GM18867 (cell line): ENCODE results near the gene LMF1.
"Not testable (repeated sequence)": the region's sequence is repeated elsewhere in the genome, so short reads cannot be mapped to it uniquely, and the experiment has no call there.

Experiments
- ATAC-seq: cut with Tn5 transposase; IDR thresholded peaks from one replicate; pipeline ENCODE4 v1.9.1; 2021; ENCODE audit warnings: mild to moderate bottlenecking, moderate library complexity; ENCODE audit not compliant: unreplicated experiment

Gene LMF1

DNA sequence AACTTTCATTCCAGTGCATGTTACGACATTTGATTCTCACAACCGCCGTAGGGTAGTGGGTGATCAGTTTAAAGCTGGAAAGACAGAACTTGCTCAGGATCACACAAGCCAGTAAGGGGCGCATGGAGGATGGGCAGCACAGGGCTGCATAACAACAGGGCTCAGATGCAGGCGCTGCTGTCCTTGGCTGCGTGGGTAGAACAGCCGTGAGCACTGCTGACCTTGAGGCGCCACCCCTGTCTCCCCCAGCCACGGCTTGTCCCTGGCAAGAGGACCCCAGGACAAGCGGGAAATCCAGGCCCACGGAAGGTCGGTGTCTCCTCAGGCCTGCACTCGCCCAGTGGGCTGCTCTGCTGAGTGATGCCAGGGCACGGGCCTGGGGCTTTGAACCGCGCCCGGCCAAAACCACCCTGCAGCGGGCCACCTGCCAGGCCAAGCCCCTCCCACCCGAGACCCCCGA lies 84.7 kb downstream of the LMF1 start:
- no peak for ATAC-seq

DNA sequence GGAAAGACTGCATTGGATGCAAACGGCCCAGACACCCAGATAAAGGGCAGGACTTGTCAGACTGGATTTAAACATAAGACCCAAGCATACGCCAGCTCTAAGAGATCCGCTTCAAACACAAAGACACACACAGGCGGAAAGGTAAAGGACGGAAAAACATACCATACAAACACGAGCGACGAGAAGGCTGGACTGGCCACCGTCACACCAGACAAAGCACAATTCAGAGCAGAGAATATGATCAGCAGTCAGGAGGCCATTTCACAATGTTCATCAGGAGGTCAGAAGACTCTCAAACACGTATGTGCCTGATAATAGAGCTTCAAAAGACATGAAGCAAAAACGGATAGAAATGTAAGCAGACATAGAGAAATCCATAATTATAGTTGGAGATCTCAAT lies 85.4 kb downstream of the LMF1 start:
- no peak for ATAC-seq

DNA sequence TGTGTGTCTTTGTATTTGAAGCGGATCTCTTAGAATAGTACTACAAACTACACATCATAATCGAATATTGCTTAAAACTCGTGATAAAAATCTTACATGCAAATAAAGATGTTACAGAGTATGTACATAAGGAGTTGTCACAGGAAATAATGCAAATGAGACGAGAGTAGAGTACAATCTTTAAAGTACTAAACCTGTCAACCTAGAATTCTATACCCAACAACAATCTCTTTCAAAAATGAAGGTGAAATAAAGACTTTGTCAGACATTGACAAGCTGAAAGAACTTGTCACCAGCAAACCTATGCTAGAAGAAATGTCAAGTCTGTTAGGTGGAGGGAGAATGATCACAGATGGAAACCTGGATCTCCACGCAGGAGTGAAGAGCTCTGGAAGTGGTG lies 86.6 kb downstream of the LMF1 start:
- no peak for ATAC-seq

DNA sequence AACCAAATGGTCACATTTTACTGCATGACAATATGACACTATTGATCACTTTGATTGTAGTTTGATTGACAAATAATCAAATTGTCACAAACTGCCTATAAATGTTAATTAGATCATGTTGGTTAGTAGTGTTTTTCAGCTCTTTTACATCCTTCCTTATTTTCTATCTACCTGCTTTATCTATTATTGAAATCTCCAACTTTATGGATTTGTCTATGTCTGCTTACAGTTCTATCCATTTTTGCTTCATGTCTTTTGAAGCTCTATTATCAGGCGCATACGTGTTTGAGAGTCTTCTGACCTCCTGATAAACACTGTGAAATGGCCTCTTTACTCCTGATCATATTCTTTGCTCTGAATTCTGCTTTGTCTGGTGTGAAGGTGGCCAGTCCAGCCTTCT lies 87.0 kb downstream of the LMF1 start:
- no peak for ATAC-seq

DNA sequence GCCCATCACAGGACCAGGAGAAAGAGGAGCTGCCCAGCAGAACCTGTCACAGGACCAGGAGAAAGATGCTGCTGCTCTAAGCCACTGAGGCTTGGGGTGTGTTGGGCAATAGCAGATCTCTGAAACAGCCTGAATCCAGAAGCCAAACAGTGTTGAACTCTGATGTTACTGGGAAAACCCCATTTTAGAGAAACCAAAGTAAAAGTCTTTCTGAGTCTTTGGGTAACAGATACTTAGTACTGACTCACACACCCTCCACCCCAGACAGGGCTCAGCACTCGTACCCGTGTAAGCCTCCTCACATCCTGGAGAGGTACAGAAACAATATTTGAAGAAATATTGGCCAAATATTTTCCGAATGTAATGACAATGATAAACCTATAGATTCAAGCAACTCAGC lies 87.4 kb downstream of the LMF1 start:
- no peak for ATAC-seq

DNA sequence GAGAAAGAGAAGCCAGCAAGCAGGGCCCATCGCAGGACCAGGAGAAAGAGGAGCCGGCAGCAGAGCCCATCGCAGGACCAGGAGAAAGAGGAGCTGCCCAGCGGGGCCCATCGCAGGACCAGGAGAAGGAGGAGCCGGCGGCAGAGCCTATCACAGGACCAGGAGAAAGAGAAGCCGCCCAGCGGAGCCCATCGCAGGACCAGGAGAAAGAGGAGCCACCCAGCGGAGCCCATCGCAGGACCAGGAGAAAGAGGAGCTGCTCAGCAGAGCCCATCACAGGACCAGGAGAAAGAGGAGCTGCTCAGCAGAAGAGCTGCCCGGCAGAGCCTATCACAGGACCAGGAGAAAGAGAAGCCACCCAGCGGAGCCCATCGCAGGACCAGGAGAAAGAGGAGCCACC lies 88.1 kb downstream of the LMF1 start:
- ATAC-seq = not testable (repeated sequence)

DNA sequence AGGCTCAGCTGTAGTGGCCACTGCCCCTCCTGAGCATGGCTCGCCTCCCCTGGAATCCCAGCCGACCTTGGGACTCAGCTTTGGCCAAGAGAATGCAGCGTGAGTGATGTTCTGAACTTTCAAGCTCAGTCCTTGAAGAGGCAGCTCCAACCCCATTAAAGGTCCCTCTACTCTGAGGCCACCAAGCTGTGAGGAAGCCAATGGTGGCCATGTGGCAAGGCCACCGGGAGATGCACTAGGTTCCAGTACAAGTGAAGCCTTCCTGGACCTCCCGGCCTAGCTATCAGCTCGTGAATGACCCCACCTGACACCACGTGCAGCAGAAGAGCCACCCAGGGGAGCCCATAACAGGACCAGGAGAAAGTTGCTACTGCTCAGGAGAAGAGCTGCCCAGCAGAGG lies 88.5 kb downstream of the LMF1 start:
- no peak for ATAC-seq

DNA sequence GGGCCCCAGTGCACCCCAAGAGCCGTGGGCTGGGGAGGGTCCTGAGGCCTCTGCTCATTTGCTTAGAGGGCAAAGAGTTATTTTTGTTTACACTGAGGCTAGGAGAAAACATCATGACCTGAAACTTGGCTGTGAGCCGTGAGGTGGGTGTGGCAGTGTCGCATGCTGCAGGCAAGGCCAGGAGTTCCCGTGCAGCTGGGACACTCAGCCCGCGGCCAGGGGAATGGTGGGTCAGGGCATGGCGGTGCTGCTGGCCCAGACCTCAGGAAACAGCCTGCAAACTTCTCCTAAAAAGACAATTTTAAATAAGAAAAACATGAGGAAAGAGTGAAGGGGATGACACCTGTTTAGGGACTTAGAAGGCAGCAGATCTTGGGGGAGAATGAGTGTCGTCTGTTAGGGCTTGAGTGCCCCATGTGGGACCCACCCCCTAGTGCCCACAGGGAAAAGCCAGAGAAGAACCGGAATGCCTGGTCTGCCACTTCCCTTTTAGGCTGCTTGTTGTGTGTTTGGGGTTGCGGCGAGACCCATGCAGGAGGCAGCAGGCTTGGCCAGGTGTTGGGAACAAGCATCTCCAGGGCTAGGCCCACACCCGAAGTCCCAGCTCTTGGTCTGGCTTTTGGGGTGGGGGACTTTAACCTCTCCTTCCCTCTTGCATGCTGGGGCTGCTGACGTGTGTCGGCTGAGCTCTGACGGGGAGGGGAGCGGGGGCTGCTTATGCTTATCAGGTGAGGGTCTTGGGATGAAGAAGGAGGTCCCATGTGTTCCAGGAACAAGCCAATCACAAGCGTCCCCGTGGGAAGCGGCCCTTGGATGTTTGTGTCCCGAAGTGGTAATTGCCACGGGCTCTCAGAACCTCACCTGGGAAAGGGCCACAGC lies 89.3 kb downstream of the LMF1 start:
- ATAC-seq = no peak

DNA sequence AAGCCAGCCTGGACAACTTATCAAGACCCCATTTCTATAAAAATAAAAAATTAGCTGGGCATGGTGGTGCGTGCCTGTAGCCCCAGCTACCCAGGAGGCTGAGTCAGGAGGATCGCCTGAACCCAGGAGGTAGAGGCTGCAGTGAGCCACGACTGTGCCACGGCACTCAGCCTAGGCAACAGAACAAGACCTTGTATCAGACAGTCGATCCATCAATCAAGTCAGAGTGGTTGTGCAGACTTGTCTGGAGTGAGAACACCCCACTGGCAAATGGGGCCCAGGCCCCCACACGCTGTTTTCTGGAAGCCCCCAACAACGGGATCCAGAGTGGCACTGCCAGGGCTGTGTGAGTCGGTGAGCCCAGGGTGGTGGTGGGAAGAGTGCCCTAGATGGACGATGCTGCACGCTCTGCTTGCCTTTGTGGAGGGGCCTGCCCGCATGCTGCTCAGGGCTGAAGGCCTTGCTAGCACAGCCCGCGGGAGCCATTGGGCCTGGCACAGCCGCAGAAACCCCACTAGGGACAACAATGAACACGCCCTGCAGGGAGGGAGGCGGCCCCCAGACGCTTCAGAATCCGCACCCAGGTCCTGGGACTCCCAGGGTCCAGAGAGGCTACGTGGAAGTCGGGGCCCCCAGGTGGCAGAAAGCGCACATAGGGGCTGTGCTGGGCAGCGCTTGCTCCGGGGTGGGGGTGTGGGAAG lies 90.2 kb downstream of the LMF1 start:
- ATAC-seq = no peak

DNA sequence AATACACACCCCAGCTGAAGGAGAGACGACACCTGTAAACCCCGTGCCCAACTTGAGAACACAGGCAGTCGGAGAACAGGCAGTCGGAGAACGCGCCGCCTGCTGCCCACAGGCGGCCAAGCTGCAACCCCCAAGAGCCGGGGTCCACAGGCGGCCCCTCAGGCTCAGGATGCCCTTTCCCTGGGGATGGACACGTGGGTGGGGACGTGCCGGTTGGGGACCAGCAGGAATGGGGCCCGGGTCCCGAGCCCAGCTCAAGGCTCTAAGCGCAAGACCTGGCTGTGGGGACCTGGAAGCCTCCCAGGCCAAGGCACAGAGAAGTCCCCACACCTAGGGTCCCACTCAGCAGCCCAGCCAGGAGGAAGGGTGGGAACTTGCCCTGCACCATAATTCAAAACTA lies 90.8 kb downstream of the LMF1 start:
- ATAC-seq = no peak

DNA sequence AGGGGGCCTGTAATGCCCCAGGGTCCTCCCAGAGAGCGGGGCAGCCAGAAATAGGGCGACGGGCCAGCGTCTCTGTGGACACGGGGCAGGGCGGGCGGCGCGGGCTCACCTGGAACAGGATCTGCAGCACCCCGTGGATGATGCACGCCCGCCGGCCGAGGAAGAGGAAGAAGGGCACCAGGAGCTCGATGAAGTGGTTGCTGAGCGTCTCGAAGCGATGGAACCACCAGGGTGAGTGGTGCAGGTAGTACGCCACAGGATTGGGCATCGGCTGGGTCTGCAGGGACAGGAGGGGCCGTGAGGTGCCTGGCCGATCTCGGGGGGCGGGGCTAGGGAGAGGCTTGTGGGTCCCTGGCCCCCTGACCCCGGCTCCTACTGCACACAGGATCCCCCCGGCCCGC lies 91.3 kb downstream of the LMF1 start:
- no peak for ATAC-seq

DNA sequence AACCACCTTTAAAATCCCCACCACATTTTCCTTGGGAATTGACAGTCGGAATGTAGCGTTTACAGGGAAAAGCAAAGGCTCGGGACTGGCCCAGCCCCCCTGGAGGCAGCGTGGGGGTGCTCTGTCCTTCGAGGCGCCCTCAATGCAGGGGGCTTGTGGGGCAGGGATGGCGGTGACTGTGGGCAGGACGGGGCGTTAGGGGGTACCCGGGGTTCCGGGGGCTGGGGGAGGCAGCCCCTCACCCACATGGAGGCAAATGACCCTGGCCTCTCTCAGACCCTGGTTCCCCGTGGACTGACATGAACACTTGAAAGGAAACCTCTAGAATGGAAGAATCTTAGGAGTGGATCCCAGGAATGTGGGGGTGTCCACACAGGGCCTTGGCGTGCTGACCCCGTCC lies 91.9 kb downstream of the LMF1 start:
- no peak for ATAC-seq

DNA sequence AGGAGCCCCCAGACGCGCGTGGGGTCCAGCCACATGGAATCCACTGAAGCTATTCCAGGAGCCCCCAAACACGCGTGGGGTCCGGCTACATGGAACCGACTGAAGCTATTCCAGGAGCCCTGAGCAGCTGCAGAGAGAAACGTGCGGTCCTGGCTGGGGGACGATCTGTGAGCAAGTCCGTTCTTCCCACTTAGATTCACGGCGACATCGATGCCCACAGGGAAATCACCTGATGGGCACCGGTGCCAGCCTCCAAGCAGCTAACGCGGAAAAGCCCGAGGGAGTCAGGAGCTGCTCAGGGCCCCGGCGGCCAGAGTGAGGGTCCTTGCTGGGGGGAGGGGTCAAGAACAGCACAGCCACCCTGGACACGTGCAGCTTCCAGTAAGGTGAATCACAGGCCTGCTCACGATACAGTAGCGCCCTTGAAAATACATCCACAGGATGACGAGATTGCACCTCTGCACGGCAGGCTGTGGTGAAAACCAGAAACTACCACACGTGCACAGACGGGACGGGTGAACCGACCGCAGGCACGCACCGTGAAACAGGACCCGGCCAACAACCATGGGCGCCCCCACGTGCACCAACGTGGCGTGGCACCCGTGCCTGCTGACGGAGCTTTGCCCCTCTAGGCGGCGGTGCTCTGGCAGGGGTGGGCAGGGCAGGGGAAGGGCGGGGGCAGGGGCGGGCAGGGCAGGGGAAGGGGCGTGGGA lies 92.6 kb downstream of the LMF1 start:
- no peak for ATAC-seq

DNA sequence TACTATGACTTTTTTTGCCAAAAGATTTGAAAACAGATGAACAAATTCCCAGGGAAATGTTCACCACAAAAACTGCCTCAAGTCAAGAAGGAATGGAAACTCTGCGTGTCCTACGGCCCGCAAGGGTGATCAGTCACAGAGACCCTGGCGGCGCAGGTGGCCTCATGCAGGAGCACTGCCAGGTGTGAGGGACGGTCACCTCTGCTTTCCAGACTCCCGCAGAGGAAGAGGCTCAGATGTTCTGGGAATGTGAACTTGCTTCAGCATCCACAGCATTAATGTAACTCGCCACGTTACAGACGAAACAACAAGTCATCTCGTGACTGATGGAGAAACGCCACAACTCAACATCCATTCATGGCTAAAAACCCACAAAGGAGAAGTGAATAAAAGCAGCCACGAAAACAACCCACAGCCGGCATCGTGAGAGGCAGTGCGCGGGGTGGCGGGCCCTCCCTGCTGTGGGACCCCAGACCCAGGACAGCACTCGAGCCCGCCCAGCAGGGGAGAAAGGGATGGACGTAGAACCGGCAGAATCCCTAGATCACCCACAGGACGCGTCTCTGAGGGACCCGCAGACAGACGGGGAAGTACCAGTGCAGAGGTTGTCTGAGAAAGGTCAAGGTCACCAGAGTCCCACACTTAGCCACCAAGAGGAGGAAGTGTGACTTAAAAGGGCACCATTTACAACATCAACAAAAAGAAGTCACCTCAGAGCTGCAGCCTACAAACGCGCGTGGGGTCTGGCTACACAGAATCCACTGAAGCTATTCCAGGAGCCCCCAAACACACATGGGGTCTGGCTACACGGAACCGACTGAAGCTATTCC lies 93.3 kb downstream of the LMF1 start:
- no peak for ATAC-seq

DNA sequence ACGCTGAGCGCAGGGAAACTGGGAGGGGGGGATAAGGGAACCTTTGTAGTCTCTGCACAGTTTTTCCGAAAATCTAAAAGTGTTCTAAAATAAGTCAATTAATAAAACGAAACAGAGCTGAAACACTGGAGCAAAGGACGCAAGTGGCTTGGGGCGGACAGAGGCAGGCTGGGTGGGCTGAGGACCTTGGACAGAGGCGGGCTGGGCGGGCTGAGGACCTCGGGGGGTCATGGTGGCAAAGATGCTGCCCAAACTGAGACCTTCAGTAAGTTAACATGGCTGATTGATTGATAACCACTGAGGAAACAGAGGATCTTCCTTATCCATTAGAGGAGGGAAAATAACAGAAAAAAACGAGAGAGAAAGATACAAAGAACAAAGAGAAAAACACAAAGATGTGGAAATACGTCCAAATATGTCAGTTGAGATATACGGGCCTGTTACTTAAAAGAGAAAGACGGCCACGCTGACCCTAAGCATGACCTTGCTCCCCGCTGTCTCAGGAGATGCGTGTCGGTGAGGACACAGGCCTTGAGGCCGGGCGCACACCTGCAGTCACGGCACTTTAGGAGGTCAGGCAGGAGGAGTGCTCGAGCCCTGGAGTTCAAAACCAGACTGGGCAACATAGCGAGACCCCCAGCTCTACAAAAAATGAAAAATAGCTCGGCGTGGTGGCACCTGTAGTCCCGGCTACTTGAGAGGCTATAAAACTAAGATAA lies 94.1 kb downstream of the LMF1 start:
- no peak for ATAC-seq

DNA sequence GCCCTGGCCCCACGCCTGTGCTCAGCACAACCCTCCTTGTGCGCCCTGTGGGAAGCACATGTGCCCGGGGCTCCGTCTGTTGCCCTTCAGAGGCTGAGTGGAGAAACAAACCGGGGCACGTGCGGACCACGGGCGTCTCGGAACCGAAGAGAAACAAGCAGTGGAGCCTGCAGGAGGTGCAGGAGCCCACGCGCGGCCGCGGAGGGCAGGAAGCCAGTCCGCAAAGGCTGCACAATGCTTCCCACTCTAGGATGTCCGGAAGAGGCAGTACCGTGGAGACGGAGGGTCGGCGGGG lies 94.8 kb downstream of the LMF1 start:
- ATAC-seq = no peak

DNA sequence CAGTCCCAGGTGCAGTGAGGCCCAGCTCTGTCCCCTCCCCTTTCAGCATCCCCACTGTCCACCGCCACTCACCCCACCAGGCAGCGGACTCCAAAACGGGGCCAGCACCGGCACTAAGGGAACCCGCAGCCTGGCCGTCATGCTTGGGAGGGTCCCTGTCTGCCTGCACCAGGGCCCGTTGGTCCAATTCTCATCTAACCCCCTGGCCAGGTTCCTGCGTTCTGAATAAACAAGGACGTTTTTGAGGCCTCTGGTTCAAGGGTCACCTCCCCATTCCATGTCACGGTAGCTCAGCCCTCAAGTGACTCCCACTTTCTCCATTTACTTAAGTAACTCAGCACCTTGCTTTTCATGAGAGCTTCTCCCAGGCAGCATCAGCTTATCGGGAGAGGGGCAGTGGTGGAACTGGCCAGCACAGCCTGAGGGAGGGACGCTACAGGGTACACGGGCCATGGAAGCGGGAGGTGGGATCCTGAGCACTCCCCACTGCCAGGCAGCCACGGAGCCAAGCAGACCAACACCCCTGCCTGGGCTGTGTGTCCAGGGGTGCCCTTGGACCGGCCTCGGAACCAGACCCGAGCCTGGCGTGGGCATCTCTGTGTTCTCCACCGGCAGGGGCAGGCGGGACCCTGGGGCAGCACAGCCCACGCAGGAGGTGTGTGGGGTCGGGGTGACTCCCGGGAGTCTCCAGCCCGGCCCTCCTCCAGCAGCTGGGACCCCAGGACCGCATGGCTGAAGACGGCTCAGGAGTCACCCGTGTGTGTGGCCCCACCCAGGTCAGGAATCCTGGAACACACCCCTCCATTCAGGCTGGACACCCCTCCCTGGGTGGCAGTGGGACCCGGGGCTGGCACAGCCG lies 95.4 kb downstream of the LMF1 start:
- no peak for ATAC-seq

DNA sequence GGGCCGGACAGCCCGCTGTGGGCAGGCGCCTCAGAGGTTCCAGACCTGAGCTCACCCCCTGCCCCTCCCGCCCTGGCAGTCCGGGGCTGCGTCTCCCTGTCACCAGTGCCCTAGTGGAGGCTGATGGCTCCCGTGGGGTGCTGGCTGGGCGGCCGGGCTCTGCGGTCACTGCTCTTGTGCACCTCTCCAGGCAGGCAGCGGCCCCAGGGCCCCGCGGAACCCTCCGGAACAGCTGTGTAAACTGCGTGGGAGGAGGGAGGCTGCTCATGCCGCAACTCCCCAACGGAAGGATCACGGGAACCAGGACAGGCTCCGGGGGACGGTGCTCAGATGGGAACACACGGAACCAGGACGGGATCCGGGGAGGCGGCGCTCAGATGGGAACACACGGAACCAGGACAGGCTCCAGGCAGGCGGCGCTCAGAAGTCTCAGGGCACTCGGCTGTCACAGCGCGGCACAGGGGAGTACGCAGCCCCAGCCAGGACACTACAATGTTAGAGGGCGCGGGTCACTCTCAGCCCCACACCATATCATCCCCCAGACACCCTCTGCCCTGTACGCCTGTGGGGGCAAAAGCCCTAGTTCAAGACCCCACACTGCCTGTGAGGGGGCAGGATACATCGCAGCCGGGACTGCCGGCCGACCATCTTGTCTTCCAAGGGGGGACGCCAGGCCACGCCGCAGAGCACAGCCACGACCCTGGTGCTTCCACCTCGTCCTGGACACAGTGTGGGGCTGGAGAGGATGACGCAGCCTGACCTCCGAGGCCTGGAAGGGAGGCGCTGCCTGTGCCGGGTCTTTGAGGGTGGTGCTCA lies 96.2 kb downstream of the LMF1 start:
- ATAC-seq = no peak

DNA sequence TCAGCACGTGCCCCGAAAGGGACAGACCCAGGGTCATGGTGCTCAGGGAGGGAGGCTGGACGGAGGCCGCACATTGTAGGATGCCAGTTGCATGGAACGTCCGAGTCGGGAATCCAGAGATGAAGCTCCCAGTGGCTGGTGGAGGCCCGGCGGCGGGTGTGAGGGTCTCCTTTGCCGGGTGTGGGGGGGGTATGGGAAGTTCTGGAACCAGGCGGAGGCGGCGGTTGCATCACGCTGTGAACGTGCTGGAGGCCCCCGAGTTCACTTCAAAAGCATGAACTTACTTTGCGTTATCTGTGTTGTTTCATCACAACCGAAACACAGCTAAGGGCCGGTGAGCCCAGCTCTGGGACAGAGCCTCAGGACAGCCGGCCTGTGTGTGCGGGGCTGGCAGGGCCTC lies 96.9 kb downstream of the LMF1 start:
- no peak for ATAC-seq
